ENCODE measurements around the gene DPYSL5.

The DPYSL5 gene

GRCh38 chr2:26889796-26890195, 41.9 kb downstream of the DPYSL5 start:
- Histone ChIP-seq H2AFZ (ENCODE audit: low read length) (no peak overlapping the region), H3K9ac (ENCODE audit: low read depth, low read length, poor library complexity, severe bottlenecking) (no peak overlapping the region), H3K27me3 (ENCODE audit: insufficient read depth, low read length, poor library complexity, severe bottlenecking) (no peaks in the 10 kb centered on the region), H3K79me2 (ENCODE audit: insufficient read depth, low read length) (no peaks in the 10 kb centered on the region), H3K9me3 (ENCODE audit: insufficient read depth, low read depth, low read length) (no peaks in the 10 kb centered on the region), H3F3A (ENCODE audit: low read depth) (no peaks in the 10 kb centered on the region), H3K4me1 (ENCODE audit: insufficient read depth, low read length, poor library complexity, severe bottlenecking) (no peaks in the 10 kb centered on the region), H3K4me2 (ENCODE audit: low read depth, low read length, poor library complexity, severe bottlenecking) (no peak overlapping the region), H3K9me2 (replicated peaks; ENCODE audit: low read depth, low read length) (no peaks in the 10 kb centered on the region), H3K4me3 (ENCODE audit: low read length, poor library complexity, severe bottlenecking) (no peak overlapping the region), H4K20me1 (ENCODE audit: insufficient read depth, low read length, poor library complexity, severe bottlenecking) (no peaks in the 10 kb centered on the region), H3K36me3 (ENCODE audit: insufficient read depth, low read length) (no peaks in the 10 kb centered on the region)
- TF ChIP-seq EZH2phosphoT487 (IDR thresholded peaks at IDR 0.05; ENCODE audit: borderline replicate concordance), result no peak
- TF ChIP-seq, protein P1, sequence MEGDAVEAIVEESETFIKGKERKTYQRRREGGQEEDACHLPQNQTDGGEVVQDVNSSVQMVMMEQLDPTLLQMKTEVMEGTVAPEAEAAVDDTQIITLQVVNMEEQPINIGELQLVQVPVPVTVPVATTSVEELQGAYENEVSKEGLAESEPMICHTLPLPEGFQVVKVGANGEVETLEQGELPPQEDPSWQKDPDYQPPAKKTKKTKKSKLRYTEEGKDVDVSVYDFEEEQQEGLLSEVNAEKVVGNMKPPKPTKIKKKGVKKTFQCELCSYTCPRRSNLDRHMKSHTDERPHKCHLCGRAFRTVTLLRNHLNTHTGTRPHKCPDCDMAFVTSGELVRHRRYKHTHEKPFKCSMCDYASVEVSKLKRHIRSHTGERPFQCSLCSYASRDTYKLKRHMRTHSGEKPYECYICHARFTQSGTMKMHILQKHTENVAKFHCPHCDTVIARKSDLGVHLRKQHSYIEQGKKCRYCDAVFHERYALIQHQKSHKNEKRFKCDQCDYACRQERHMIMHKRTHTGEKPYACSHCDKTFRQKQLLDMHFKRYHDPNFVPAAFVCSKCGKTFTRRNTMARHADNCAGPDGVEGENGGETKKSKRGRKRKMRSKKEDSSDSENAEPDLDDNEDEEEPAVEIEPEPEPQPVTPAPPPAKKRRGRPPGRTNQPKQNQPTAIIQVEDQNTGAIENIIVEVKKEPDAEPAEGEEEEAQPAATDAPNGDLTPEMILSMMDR (conservative IDR thresholded peaks at IDR 0.05; ENCODE audit: low read length), result no peak

- H3K9me3 ChIP-seq (ENCODE audit: insufficient read depth, low read depth, low read length), result no peaks in the 10 kb centered on the region
- no peaks in the 10 kb centered on the region for H3K79me2 ChIP-seq (ENCODE audit: insufficient read depth, low read length)
- no peaks in the 10 kb centered on the region for H3F3A ChIP-seq (ENCODE audit: low read depth)
- H3K9ac ChIP-seq (ENCODE audit: low read depth, low read length, poor library complexity, severe bottlenecking), result no peak overlapping the region
- TF ChIP-seq EZH2phosphoT487 (IDR thresholded peaks at IDR 0.05; ENCODE audit: borderline replicate concordance), result no peak
- TF ChIP-seq, protein P1 (conservative IDR thresholded peaks at IDR 0.05; ENCODE audit: low read length), result no peak
- no peak overlapping the region for H3K4me3 ChIP-seq (ENCODE audit: low read length, poor library complexity, severe bottlenecking)
- H2AFZ ChIP-seq (ENCODE audit: low read length), result no peak overlapping the region
- H3K9me2 ChIP-seq (replicated peaks; ENCODE audit: low read depth, low read length), result no peaks in the 10 kb centered on the region
- no peaks in the 10 kb centered on the region for H3K4me1 ChIP-seq (ENCODE audit: insufficient read depth, low read length, poor library complexity, severe bottlenecking)
- H4K20me1 ChIP-seq (ENCODE audit: insufficient read depth, low read length, poor library complexity, severe bottlenecking), result no peaks in the 10 kb centered on the region
- no peak overlapping the region for H3K4me2 ChIP-seq (ENCODE audit: low read depth, low read length, poor library complexity, severe bottlenecking)
- no peaks in the 10 kb centered on the region for H3K27me3 ChIP-seq (ENCODE audit: insufficient read depth, low read length, poor library complexity, severe bottlenecking)
- H3K36me3 ChIP-seq (ENCODE audit: insufficient read depth, low read length), result no peaks in the 10 kb centered on the region
Observed at GRCh38 chr2:26890341-26891000, 42.5 kb downstream of the DPYSL5 start.

GRCh38 chr2:26892133-26892532, 44.2 kb downstream of the DPYSL5 start:
- H3K36me3 ChIP-seq (ENCODE audit: insufficient read depth, low read length), result no peaks in the 10 kb centered on the region
- H3K4me1 ChIP-seq (ENCODE audit: insufficient read depth, low read length, poor library complexity, severe bottlenecking), result no peaks in the 10 kb centered on the region
- H2AFZ ChIP-seq (ENCODE audit: low read length), result no peak overlapping the region
- no peaks in the 10 kb centered on the region for H3K9me2 ChIP-seq (replicated peaks; ENCODE audit: low read depth, low read length)
- no peak overlapping the region for H3K4me2 ChIP-seq (ENCODE audit: low read depth, low read length, poor library complexity, severe bottlenecking)
- no peaks in the 10 kb centered on the region for H3K9me3 ChIP-seq (ENCODE audit: insufficient read depth, low read depth, low read length)
- no peaks in the 10 kb centered on the region for H3F3A ChIP-seq (ENCODE audit: low read depth)
- H3K27me3 ChIP-seq (ENCODE audit: insufficient read depth, low read length, poor library complexity, severe bottlenecking), result no peaks in the 10 kb centered on the region
- TF ChIP-seq, protein P1 (conservative IDR thresholded peaks at IDR 0.05; ENCODE audit: low read length), result no peak
- H3K9ac ChIP-seq (ENCODE audit: low read depth, low read length, poor library complexity, severe bottlenecking), result no peak overlapping the region
- H4K20me1 ChIP-seq (ENCODE audit: insufficient read depth, low read length, poor library complexity, severe bottlenecking), result no peaks in the 10 kb centered on the region
- H3K4me3 ChIP-seq (ENCODE audit: low read length, poor library complexity, severe bottlenecking), result no peak overlapping the region
- H3K79me2 ChIP-seq (ENCODE audit: insufficient read depth, low read length), result no peaks in the 10 kb centered on the region
